SK-N-SH (cell line): ENCODE data around the gene ZNF621.

ENCODE experiments used
- CHD2 ChIP-seq: fragments of 150-350 bp; IDR thresholded peaks from 2 replicates; pipeline ENCODE4 v1.6.1; 2018; ENCODE audit warnings: low read length; ENCODE audit not compliant: partially characterized antibody
- EZH2phosphoT487 ChIP-seq: fragments of 200-600 bp; sonication (generic); IDR thresholded peaks from 2 replicates; pipeline ENCODE4 v1.6.1; 2017; ENCODE audit warnings: low read depth, mixed run types, mild to moderate bottlenecking, antibody characterized with exemption, moderate library complexity, borderline replicate concordance
- FOXM1 ChIP-seq: IDR thresholded peaks from 2 replicates; pipeline ENCODE4 v1.4.0; 2012; ENCODE audit warnings: low read depth, mild to moderate bottlenecking
- JUND ChIP-seq: IDR thresholded peaks from 2 replicates; pipeline ENCODE4 v1.4.0; 2012
- POLR2AphosphoS5 ChIP-seq: IDR thresholded peaks from 2 replicates; pipeline ENCODE4 v1.6.1; 2012; ENCODE audit warnings: low read depth, low read length
- SMC3 ChIP-seq: IDR thresholded peaks from 2 replicates; pipeline ENCODE4 v1.6.1; 2012; ENCODE audit warnings: low read depth, low read length, improper control_type of control experiment
- TAF1 ChIP-seq: IDR thresholded peaks from 2 replicates; pipeline ENCODE4 v1.6.1; 2012; ENCODE audit warnings: low read depth, mild to moderate bottlenecking, low read length, moderate library complexity, borderline replicate concordance
- TEAD4 ChIP-seq: IDR thresholded peaks from 2 replicates; pipeline ENCODE4 v1.4.0; 2012; ENCODE audit warnings: mild to moderate bottlenecking, borderline replicate concordance; ENCODE audit not compliant: insufficient read depth
- YY1 ChIP-seq: IDR thresholded peaks from 2 replicates; pipeline ENCODE4 v1.4.0; 2012; ENCODE audit warnings: low read depth, mild to moderate bottlenecking
- TF ChIP-seq, protein P1 (sequence below): fragments of 200-600 bp; sonication (generic); IDR thresholded peaks from 2 replicates; pipeline ENCODE4 v1.6.1; 2017; ENCODE audit warnings: antibody characterized with exemption, mild to moderate bottlenecking, moderate library complexity
- TF ChIP-seq, protein P2 (sequence below): fragments of 150-350 bp; IDR thresholded peaks from 2 replicates; pipeline ENCODE4 v1.6.1; 2016; ENCODE audit warnings: mild to moderate bottlenecking, low read depth, low read length
- TF ChIP-seq, protein P3 (sequence below): IDR thresholded peaks from 2 replicates; pipeline ENCODE4 v1.4.0; 2012; ENCODE audit warnings: low read depth
- TF ChIP-seq, protein P4 (sequence below): fragments of 150-350 bp; IDR thresholded peaks from 2 replicates; pipeline ENCODE4 v1.6.1; 2017; ENCODE audit warnings: antibody characterized with exemption, low read length, low read depth, borderline replicate concordance

DNA sequence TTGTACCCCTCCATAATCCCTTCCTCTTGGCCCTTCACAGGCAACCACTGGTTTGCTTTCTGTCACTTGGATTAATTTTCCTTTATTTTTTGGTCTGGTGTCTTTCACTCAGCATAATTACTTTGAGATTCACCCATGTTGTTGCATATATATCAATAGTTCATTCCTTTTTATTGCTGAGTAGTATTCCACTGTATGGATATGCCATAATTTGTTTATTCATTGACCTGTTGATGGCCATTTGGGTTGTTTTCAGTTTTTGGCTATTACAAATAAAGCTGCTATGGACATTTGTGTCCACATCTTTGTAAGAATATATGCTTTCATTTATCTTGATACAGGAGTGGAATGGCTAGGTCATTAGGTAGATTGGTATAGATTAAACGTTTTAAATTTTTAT is 5.9 kb upstream of the ZNF621 start:
- TF ChIP-seq, protein P1, sequence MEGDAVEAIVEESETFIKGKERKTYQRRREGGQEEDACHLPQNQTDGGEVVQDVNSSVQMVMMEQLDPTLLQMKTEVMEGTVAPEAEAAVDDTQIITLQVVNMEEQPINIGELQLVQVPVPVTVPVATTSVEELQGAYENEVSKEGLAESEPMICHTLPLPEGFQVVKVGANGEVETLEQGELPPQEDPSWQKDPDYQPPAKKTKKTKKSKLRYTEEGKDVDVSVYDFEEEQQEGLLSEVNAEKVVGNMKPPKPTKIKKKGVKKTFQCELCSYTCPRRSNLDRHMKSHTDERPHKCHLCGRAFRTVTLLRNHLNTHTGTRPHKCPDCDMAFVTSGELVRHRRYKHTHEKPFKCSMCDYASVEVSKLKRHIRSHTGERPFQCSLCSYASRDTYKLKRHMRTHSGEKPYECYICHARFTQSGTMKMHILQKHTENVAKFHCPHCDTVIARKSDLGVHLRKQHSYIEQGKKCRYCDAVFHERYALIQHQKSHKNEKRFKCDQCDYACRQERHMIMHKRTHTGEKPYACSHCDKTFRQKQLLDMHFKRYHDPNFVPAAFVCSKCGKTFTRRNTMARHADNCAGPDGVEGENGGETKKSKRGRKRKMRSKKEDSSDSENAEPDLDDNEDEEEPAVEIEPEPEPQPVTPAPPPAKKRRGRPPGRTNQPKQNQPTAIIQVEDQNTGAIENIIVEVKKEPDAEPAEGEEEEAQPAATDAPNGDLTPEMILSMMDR = no peak
- no peak for TF ChIP-seq TEAD4
- TF ChIP-seq EZH2phosphoT487 = no peak
- no peak for TF ChIP-seq POLR2AphosphoS5
- TF ChIP-seq JUND = no peak
- no peak for TF ChIP-seq CHD2
- TF ChIP-seq, protein P2, sequence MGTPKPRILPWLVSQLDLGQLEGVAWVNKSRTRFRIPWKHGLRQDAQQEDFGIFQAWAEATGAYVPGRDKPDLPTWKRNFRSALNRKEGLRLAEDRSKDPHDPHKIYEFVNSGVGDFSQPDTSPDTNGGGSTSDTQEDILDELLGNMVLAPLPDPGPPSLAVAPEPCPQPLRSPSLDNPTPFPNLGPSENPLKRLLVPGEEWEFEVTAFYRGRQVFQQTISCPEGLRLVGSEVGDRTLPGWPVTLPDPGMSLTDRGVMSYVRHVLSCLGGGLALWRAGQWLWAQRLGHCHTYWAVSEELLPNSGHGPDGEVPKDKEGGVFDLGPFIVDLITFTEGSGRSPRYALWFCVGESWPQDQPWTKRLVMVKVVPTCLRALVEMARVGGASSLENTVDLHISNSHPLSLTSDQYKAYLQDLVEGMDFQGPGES = no peak
- no peak for TF ChIP-seq SMC3
- no peak for TF ChIP-seq YY1
- TF ChIP-seq, protein P3, sequence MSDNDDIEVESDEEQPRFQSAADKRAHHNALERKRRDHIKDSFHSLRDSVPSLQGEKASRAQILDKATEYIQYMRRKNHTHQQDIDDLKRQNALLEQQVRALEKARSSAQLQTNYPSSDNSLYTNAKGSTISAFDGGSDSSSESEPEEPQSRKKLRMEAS = no peak
- TF ChIP-seq FOXM1 = no peak
- no peak for TF ChIP-seq TAF1
- TF ChIP-seq, protein P4, sequence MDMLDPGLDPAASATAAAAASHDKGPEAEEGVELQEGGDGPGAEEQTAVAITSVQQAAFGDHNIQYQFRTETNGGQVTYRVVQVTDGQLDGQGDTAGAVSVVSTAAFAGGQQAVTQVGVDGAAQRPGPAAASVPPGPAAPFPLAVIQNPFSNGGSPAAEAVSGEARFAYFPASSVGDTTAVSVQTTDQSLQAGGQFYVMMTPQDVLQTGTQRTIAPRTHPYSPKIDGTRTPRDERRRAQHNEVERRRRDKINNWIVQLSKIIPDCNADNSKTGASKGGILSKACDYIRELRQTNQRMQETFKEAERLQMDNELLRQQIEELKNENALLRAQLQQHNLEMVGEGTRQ = no peak
